Hepatocyte (in vitro differentiated cells): ENCODE data around the gene STAT4.

Experiments used
- EZH2 ChIP-seq: fragments of 200-600 bp; sonication (generic); IDR thresholded peaks from 2 replicates; pipeline ENCODE4 v1.6.1; 2016; ENCODE audit warnings: antibody characterized with exemption, mild to moderate bottlenecking, borderline replicate concordance
- TF ChIP-seq, protein P1 (sequence below): fragments of 200-600 bp; sonication (generic); IDR thresholded peaks from 2 replicates; pipeline ENCODE4 v1.5.1; 2016; ENCODE audit warnings: antibody characterized with exemption, mild to moderate bottlenecking; ENCODE audit not compliant: poor library complexity

DNA sequence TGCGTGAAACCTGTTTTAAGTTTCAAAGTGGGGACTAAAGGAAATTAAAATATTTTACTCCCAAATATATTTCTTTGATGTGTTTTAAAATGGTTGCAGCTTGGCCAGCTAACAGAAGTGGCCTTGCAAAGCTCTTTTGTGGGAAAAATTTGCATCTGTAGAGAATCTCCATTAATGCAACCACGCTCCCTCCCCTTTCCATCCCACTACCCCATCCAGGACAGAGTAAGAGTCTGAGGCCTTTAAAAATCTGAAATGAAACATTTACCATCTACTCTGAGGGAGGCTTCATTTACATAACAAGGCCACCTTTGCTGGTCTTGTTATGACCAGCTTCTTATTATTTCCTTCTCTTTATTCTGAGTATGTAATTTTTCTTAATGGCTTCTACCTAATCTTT is 63.5 kb downstream of the STAT4 start:
- TF ChIP-seq, protein P1, sequence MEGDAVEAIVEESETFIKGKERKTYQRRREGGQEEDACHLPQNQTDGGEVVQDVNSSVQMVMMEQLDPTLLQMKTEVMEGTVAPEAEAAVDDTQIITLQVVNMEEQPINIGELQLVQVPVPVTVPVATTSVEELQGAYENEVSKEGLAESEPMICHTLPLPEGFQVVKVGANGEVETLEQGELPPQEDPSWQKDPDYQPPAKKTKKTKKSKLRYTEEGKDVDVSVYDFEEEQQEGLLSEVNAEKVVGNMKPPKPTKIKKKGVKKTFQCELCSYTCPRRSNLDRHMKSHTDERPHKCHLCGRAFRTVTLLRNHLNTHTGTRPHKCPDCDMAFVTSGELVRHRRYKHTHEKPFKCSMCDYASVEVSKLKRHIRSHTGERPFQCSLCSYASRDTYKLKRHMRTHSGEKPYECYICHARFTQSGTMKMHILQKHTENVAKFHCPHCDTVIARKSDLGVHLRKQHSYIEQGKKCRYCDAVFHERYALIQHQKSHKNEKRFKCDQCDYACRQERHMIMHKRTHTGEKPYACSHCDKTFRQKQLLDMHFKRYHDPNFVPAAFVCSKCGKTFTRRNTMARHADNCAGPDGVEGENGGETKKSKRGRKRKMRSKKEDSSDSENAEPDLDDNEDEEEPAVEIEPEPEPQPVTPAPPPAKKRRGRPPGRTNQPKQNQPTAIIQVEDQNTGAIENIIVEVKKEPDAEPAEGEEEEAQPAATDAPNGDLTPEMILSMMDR, result no peak
- no peak for TF ChIP-seq EZH2
